Measurements from ENCODE around the gene PTPRN2.

Gene PTPRN2

GRCh38 chr7:157863906-157864810, 723.5 kb downstream of the PTPRN2 start:
- DNase-seq, result no peak

GRCh38 chr7:157863176-157863575, 724.4 kb downstream of the PTPRN2 start:
- DNase-seq, result no peak

GRCh38 chr7:157862731-157863130, 724.9 kb downstream of the PTPRN2 start:
- DNase-seq, result no peak

- DNase-seq, result no peak
Observed at GRCh38 chr7:157861551-157861950, 726.1 kb downstream of the PTPRN2 start.

- no peak for DNase-seq
Observed at GRCh38 chr7:157861031-157861491, 726.6 kb downstream of the PTPRN2 start.

- DNase-seq, result no peak
Observed at GRCh38 chr7:157860406-157860805, 727.2 kb downstream of the PTPRN2 start.

GRCh38 chr7:157859915-157860314, 727.7 kb downstream of the PTPRN2 start:
- DNase-seq, result no peak

GRCh38 chr7:157857578-157858075, 730.0 kb downstream of the PTPRN2 start:
- no peak for DNase-seq

- no peak for DNase-seq
Observed at GRCh38 chr7:157856873-157857577, 730.6 kb downstream of the PTPRN2 start.

- peak; percentile 47 for DNase-seq
Observed at GRCh38 chr7:157855452-157856213, 732.0 kb downstream of the PTPRN2 start.

- DNase-seq, result no peak
Observed at GRCh38 chr7:157855016-157855415, 732.6 kb downstream of the PTPRN2 start.

GRCh38 chr7:157854066-157854891, 733.3 kb downstream of the PTPRN2 start:
- peak; percentile 99 for DNase-seq

GRCh38 chr7:157853789-157854065, 733.9 kb downstream of the PTPRN2 start:
- DNase-seq, result no peak

- peak; percentile 47 for DNase-seq
Observed at GRCh38 chr7:157853076-157853788, 734.4 kb downstream of the PTPRN2 start.

- DNase-seq, result peak; percentile 97
Observed at GRCh38 chr7:157851501-157852067, 736.0 kb downstream of the PTPRN2 start.

- DNase-seq, result no peak
Observed at GRCh38 chr7:157850481-157851444, 736.9 kb downstream of the PTPRN2 start.

- DNase-seq, result no peak
Observed at GRCh38 chr7:157849726-157850125, 737.9 kb downstream of the PTPRN2 start.

GRCh38 chr7:157849341-157849596, 738.4 kb downstream of the PTPRN2 start:
- no peak for DNase-seq

- DNase-seq, result no peak
Observed at GRCh38 chr7:157848508-157849340, 738.9 kb downstream of the PTPRN2 start.
